Measurements from ENCODE around the gene RIMBP2.

- TF ChIP-seq CTCF (IDR thresholded peaks at IDR 0.05), result no peak
- no peak for TF ChIP-seq EZH2 (IDR thresholded peaks at IDR 0.05)
These were observed 363.0 kb downstream of the RIMBP2 start for GRCh38 chr12:130353081-130353480.
